NCI-H2196 treated with DMSO at 0.1 percent for 48 hours (cell line): ENCODE data around the gene DOCK4.
A peak's percentile ranks its signal among the peaks of the same experiment; 100 is the strongest.
"Not testable (repeated sequence)": the region's sequence is repeated elsewhere in the genome, so short reads cannot be mapped to it uniquely, and the experiment has no call there.

Experiments used
- DNase-seq: peaks from one replicate; lab custom pipeline; 2025; ENCODE audit not compliant: unreplicated experiment; lab: John Stamatoyannopoulos, UW

The DOCK4 gene

GRCh38 chr7:112136271-112137008 lies 69.8 kb downstream of the DOCK4 start:
- no peak for DNase-seq

- no peak for DNase-seq
Observed at GRCh38 chr7:112135815-112136214, 70.4 kb downstream of the DOCK4 start.

GRCh38 chr7:112134039-112134438 lies 72.2 kb downstream of the DOCK4 start:
- DNase-seq, result no peak

GRCh38 chr7:112133328-112133727 lies 72.9 kb downstream of the DOCK4 start:
- DNase-seq, result no peak

GRCh38 chr7:112132051-112132694 lies 74.0 kb downstream of the DOCK4 start:
- DNase-seq, result no peak

- no peak for DNase-seq
Observed at GRCh38 chr7:112130729-112131410, 75.3 kb downstream of the DOCK4 start.

- peak; percentile 36 for DNase-seq
Observed at GRCh38 chr7:112129655-112130323, 76.4 kb downstream of the DOCK4 start.

- DNase-seq, result not testable (repeated sequence)
Observed at GRCh38 chr7:112128461-112129425, 77.5 kb downstream of the DOCK4 start.

- DNase-seq, result not testable (repeated sequence)
Observed at GRCh38 chr7:112128041-112128440, 78.2 kb downstream of the DOCK4 start.

GRCh38 chr7:112125250-112125649 lies 80.9 kb downstream of the DOCK4 start:
- DNase-seq, result no peak

- DNase-seq, result no peak
Observed at GRCh38 chr7:112124061-112124766, 82.0 kb downstream of the DOCK4 start.

GRCh38 chr7:112122798-112123197 lies 83.4 kb downstream of the DOCK4 start:
- no peak for DNase-seq

- DNase-seq, result no peak
Observed at GRCh38 chr7:112122144-112122543, 84.1 kb downstream of the DOCK4 start.

- no peak for DNase-seq
Observed at GRCh38 chr7:112121318-112121717, 84.9 kb downstream of the DOCK4 start.

GRCh38 chr7:112120696-112121217 lies 85.4 kb downstream of the DOCK4 start:
- DNase-seq, result no peak

- DNase-seq, result no peak
Observed at GRCh38 chr7:112118581-112119566, 87.3 kb downstream of the DOCK4 start.

- DNase-seq, result no peak
Observed at GRCh38 chr7:112116894-112117293, 89.3 kb downstream of the DOCK4 start.

GRCh38 chr7:112116358-112116757 lies 89.8 kb downstream of the DOCK4 start:
- no peak for DNase-seq
